Progenitor cell of endocrine pancreas (in vitro differentiated cells): Measurements from ENCODE around the gene CENPP. TPM values are rescaled to one million over a fixed set of nuclear protein-coding genes. Genes with fewer than 3 reads are reported as not detected.

ENCODE experiments used
- DNase-seq: peaks from one replicate; pipeline ENCODE4 v3.0.0; 2021; ENCODE audit warnings: low spot score; ENCODE audit not compliant: unreplicated experiment
- H3K27ac Mint-ChIP-seq: 2 replicates; pipeline ENCODE4 v1.8.0; 2021; ENCODE audit warnings: mild to moderate bottlenecking, moderate library complexity, mixed read lengths
- H3K27me3 Mint-ChIP-seq: 2 replicates; pipeline ENCODE4 v1.8.0; 2021; ENCODE audit warnings: mixed read lengths
- H3K36me3 Mint-ChIP-seq: 2 replicates; pipeline ENCODE4 v1.8.0; 2022; ENCODE audit warnings: mixed read lengths; ENCODE audit not compliant: insufficient read depth
- H3K4me1 Mint-ChIP-seq: 2 replicates; pipeline ENCODE4 v1.8.0; 2021; ENCODE audit warnings: low read depth, mixed read lengths
- H3K4me3 Mint-ChIP-seq: 2 replicates; pipeline ENCODE4 v1.8.0; 2021; ENCODE audit warnings: low read depth, mild to moderate bottlenecking, moderate library complexity, mixed read lengths
- H3K9me3 Mint-ChIP-seq: 2 replicates; pipeline ENCODE4 v1.8.0; 2021; ENCODE audit warnings: low read depth, mixed read lengths
- total RNA-seq: library from RNA; stranded (reverse); gene quantifications from 2 replicates; pipeline ENCODE4 v1.2.1, GENCODE V29; 2021
- TF ChIP-seq, protein P1 (sequence below): fragments of 200-600 bp; sonication (generic); IDR thresholded peaks from one replicate; pipeline ENCODE4 v1.5.0; 2021; ENCODE audit warnings: antibody characterized with exemption, mild to moderate bottlenecking; ENCODE audit not compliant: unreplicated experiment

The CENPP gene
- total RNA-seq, 1 donor from 2014 or later: 5.0 TPM

DNA sequence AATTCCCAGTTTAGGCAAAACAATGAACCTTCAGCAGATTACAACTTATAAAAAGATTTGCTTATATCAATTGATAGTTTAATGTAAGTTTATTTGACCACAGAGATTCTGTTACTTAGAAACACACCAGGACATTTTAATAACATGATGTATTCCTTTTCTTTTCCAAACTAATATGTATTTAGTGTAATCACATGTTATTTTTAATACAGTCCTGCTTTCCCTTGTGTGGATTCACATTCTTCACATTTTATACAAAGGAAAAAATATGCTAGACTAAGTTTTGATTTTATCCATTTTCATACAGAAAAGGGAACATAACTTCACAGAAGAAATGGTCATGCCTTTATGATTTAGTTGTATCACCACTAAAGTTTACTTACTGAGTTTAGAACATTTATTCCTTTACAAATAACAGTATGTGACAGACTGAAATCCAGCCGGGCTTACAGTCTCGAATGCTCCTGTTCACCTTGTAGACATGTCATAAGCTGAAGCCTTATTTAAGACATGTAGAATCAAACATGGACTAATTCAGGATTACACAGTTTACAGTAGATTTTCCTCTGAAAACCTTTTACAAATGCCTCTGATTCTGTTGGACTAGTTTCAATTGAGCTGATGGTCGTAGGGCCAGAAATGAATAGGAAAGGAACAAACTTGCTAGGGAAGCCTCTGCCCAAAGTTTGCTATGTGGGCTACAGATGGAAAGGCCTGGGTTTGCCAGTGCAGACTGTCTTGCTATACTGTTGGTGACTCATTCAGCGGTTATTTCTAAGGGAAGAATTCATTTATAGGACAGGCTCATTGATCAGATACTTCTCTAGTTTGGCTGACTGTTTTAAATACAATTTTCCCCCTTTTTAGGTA is 163.2 kb downstream of the CENPP start:
- no peaks in the 10 kb centered on the region for H3K36me3 Mint-ChIP-seq
- H3K27ac Mint-ChIP-seq: no peak overlapping the region
- H3K27me3 Mint-ChIP-seq: no peaks in the 10 kb centered on the region
- TF ChIP-seq, protein P1, sequence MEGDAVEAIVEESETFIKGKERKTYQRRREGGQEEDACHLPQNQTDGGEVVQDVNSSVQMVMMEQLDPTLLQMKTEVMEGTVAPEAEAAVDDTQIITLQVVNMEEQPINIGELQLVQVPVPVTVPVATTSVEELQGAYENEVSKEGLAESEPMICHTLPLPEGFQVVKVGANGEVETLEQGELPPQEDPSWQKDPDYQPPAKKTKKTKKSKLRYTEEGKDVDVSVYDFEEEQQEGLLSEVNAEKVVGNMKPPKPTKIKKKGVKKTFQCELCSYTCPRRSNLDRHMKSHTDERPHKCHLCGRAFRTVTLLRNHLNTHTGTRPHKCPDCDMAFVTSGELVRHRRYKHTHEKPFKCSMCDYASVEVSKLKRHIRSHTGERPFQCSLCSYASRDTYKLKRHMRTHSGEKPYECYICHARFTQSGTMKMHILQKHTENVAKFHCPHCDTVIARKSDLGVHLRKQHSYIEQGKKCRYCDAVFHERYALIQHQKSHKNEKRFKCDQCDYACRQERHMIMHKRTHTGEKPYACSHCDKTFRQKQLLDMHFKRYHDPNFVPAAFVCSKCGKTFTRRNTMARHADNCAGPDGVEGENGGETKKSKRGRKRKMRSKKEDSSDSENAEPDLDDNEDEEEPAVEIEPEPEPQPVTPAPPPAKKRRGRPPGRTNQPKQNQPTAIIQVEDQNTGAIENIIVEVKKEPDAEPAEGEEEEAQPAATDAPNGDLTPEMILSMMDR: no peak
- H3K4me3 Mint-ChIP-seq: no peak overlapping the region
- peaks cover 2% of the 10 kb centered on the region for H3K4me1 Mint-ChIP-seq
- no peak for DNase-seq
- H3K9me3 Mint-ChIP-seq: no peaks in the 10 kb centered on the region

DNA sequence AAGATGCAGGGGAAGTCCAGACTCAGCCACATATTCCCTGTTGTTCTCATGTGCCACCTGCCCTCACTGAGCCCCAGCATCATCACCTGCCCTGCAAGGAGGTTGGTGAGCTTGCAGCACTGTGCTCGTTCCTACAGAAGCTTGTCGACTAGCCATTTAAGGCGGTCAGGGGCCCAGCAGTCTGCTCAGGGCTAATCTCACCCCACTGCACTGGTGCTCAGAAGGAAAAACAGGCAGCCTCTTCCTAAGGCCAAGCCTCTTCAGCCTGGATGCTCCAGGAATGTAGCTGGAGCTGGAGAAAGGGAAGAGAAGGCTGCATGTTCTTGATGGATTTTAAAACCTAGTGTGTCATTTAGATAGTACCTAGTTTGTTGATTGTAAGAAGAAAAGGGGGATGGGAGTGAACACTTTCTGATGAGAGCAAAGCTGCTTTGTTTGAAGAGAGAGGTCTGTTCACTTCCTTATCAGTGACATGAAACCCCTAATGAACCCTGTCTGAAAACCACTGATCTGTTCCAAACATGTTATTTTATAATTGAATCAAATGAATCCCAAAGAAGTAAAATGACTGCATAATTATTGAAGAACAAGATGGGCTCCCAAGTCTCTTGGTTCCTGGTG is 167.1 kb downstream of the CENPP start:
- no peak overlapping the region for H3K4me3 Mint-ChIP-seq
- TF ChIP-seq, protein P1: no peak
- peaks cover 2% of the 10 kb centered on the region for H3K4me1 Mint-ChIP-seq
- no peak overlapping the region for H3K27ac Mint-ChIP-seq
- no peaks in the 10 kb centered on the region for H3K36me3 Mint-ChIP-seq
- H3K9me3 Mint-ChIP-seq: no peaks in the 10 kb centered on the region
- DNase-seq: no peak
- no peaks in the 10 kb centered on the region for H3K27me3 Mint-ChIP-seq

DNA sequence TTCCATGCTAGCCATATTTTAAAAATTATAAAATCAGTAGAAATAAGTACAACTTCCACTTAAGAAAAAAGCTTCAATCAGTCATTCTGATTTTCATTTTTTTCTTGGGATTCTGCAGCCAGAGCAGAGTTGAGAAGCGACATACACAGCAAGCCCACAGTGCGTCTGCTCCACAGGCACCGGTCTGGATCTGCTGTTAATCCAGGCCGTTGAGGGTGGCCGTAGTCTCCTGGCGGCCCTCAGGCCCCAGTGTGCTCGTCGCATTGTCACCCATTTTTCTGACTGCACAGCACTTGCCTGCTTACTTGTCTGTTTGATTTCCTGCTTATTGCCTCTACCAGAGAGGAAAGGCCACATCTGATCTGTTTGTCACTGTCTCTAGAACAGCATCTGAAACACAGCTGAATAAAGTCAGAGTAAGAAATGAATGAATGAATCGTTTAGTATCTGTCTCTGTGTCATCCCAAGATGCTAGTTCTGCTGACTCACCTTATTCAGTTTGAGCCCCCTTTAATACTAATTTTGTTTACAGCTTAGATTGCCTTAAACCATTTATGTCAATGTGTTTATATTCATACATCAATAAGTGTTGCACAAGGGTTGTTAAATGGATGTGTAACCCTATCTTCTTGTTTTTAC is 168.1 kb downstream of the CENPP start:
- H3K27me3 Mint-ChIP-seq: no peaks in the 10 kb centered on the region
- no peak overlapping the region for H3K27ac Mint-ChIP-seq
- peaks cover 2% of the 10 kb centered on the region for H3K4me1 Mint-ChIP-seq

DNA sequence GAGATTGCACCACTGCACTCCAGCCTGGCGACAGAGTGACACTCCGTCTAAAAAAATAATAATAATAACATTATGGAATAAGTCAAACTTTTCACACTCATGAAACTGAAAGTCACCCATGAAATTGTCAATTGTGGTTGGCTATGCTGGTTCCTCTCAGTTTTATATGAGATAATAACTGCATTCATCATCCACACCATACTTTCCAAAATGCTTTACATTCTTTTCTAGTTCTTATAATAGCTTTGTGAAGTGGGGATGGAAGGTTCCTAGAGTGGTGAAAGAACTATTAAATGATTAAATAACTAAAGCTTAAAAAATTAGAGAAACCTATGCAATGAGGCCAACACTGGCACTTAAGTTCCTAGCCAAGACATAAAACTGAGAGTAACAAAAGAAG is 169.1 kb downstream of the CENPP start:
- Mint-ChIP-seq H3K27ac (no peak overlapping the region), H3K4me1 (peaks cover 2% of the 10 kb centered on the region), H3K9me3 (no peaks in the 10 kb centered on the region), H3K36me3 (no peaks in the 10 kb centered on the region), H3K27me3 (no peaks in the 10 kb centered on the region), H3K4me3 (no peak overlapping the region)
- TF ChIP-seq, protein P1: no peak
- DNase-seq: no peak

More for the DNA sequence above, 168.1 kb downstream of the CENPP start:
- TF ChIP-seq, protein P1: no peak
- no peaks in the 10 kb centered on the region for H3K9me3 Mint-ChIP-seq
- no peak for DNase-seq
- no peak overlapping the region for H3K4me3 Mint-ChIP-seq
- H3K36me3 Mint-ChIP-seq: no peaks in the 10 kb centered on the region

DNA sequence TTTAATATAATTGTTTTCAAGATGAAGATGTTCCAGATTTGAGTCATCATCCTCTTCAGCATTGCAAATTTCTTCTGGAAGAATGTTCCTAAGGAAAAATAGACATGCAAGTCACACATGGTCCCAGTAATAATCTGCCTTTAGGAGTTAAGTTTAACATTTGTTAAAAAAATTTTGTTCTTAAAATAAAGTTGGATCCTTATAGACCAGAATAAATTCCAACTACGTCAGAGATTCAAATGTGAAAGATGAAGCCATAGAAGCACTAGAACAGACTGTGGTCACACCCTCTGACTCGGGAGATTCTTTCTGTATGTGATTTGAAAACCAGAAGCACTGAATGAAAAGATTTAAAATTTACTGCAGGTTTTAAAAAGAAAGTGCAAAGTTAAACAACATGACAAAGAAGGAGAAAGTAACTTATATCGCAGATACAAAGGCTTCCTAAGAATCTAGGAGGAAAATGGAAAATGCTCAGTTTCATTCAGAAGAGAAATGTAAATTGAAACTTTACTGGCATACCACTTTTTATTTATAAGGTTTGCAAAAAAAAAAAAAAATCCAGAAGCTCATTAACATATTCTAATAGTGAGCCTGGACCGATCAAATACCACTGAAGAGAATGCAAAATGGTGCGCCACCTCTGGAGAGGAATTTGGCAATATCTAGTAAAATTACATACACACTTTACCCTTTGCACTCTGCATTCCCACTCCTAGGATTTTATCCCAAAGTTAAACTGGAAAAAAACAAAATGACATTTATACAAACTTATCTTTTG is 170.8 kb downstream of the CENPP start:
- no peaks in the 10 kb centered on the region for H3K9me3 Mint-ChIP-seq
- H3K4me3 Mint-ChIP-seq: no peak overlapping the region
- TF ChIP-seq, protein P1: no peak
- no peak overlapping the region for H3K27ac Mint-ChIP-seq
- no peak for DNase-seq
- no peaks in the 10 kb centered on the region for H3K36me3 Mint-ChIP-seq
- peaks cover 2% of the 10 kb centered on the region for H3K4me1 Mint-ChIP-seq
- no peaks in the 10 kb centered on the region for H3K27me3 Mint-ChIP-seq
